DMS153 treated with DMSO at 0.1 percent for 48 hours (cell line): ENCODE measurements around the gene NAIF1.
A peak's percentile ranks its signal among the peaks of the same experiment; 100 is the strongest.
"Not testable (repeated sequence)": the region's sequence is repeated elsewhere in the genome, so short reads cannot be mapped to it uniquely, and the experiment has no call there.

Experiments used
- DNase-seq: peaks from one replicate; lab custom pipeline; 2025; ENCODE audit not compliant: unreplicated experiment; lab: John Stamatoyannopoulos, UW

The NAIF1 gene

GRCh38 chr9:128062279-128062678 is 4.8 kb downstream of the NAIF1 start:
- no peak for DNase-seq

- no peak for DNase-seq
These were observed 5.7 kb downstream of the NAIF1 start for GRCh38 chr9:128061275-128061960.

GRCh38 chr9:128059365-128059983 is 7.6 kb downstream of the NAIF1 start:
- no peak for DNase-seq

GRCh38 chr9:128057724-128058409 is 9.3 kb downstream of the NAIF1 start:
- DNase-seq = no peak

GRCh38 chr9:128056887-128057723 is 10.0 kb downstream of the NAIF1 start:
- DNase-seq = peak; percentile 34

- DNase-seq = no peak
These were observed 11.0 kb downstream of the NAIF1 start for GRCh38 chr9:128056086-128056485.

- DNase-seq = no peak
These were observed 11.6 kb downstream of the NAIF1 start for GRCh38 chr9:128055344-128056040.

- DNase-seq = no peak
These were observed 13.0 kb downstream of the NAIF1 start for GRCh38 chr9:128054087-128054486.

GRCh38 chr9:128053560-128053959 is 13.6 kb downstream of the NAIF1 start:
- DNase-seq = no peak

GRCh38 chr9:128051932-128052709 is 15.0 kb downstream of the NAIF1 start:
- DNase-seq = no peak

GRCh38 chr9:128049843-128050242 is 17.3 kb downstream of the NAIF1 start:
- no peak for DNase-seq

- no peak for DNase-seq
These were observed 18.5 kb downstream of the NAIF1 start for GRCh38 chr9:128048663-128049062.

GRCh38 chr9:128047231-128047630 is 19.9 kb downstream of the NAIF1 start:
- DNase-seq = no peak

- no peak for DNase-seq
These were observed 21.3 kb downstream of the NAIF1 start for GRCh38 chr9:128045831-128046230.

GRCh38 chr9:128045409-128045808 is 21.7 kb downstream of the NAIF1 start:
- DNase-seq = not testable (repeated sequence)

GRCh38 chr9:128043467-128043868 is 23.7 kb downstream of the NAIF1 start:
- no peak for DNase-seq

- DNase-seq = no peak
These were observed 25.1 kb downstream of the NAIF1 start for GRCh38 chr9:128042043-128042442.

GRCh38 chr9:128040783-128041182 is 26.3 kb downstream of the NAIF1 start:
- not testable (repeated sequence) for DNase-seq

GRCh38 chr9:128036522-128036921 is 30.6 kb downstream of the NAIF1 start:
- DNase-seq = not testable (repeated sequence)
